ENCODE data around the gene CSPG4.
"Not testable (repeated sequence)": the region's sequence is repeated elsewhere in the genome, so short reads cannot be mapped to it uniquely, and the experiment has no call there.

GRCh38 chr15:75689429-75689828 is 23.2 kb downstream of the CSPG4 start:
- TF ChIP-seq CTCF (CRISPR knock-in tag; IDR thresholded peaks at IDR 0.05); EP300 (IDR thresholded peaks at IDR 0.05; ENCODE audit: low read depth in 2 of 2, low read length in 2 of 2); EP300 (CRISPR knock-in tag; IDR thresholded peaks at IDR 0.05; ENCODE audit: borderline replicate concordance); ELF4 (CRISPR knock-in tag; IDR thresholded peaks at IDR 0.05; ENCODE audit: borderline replicate concordance); SRY (CRISPR knock-in tag; IDR thresholded peaks at IDR 0.05); ZNF3 (CRISPR knock-in tag; IDR thresholded peaks at IDR 0.05); HINFP (CRISPR knock-in tag; IDR thresholded peaks at IDR 0.05; ENCODE audit: low read depth); ZNF512B (CRISPR knock-in tag; IDR thresholded peaks at IDR 0.05; ENCODE audit: borderline replicate concordance): not testable (repeated sequence)

Measured in HepG2 (cell line).